HepG2 (cell line): ENCODE measurements around the gene OAT. TPM values are rescaled to one million over a fixed set of nuclear protein-coding genes. Genes with fewer than 3 reads are reported as not detected.

Source experiments
- ATAC-seq: fragments of 200-7000 bp; cut with Tn5 transposase; 3 replicates; pipeline ENCODE4 v1.9.1; 2020; ENCODE audit warnings: mild to moderate bottlenecking, moderate library complexity
- BruUV-seq: library from RNA; stranded (reverse); fragments of 400-500 nt; replicated peaks from 2 replicates; lab custom pipeline; 2021; lab: Mats Ljungman, UMichigan
- CTCF ChIA-PET: fragments of 300-600 bp; formaldehyde crosslinking; extraction: SDS; loops from one replicate; lab custom pipeline; 2021; ENCODE audit warnings: low total read pairs, inconsistent platforms, low intra/inter-chr PET ratio; lab: Yijun Ruan, JAX
- POLR2A ChIA-PET: fragments of 350-600 bp; sonication (Branson Sonifier 250); formaldehyde crosslinking; loops from one replicate; lab custom pipeline; 2020; ENCODE audit warnings: antibody characterized with exemption, inconsistent platforms; lab: Yijun Ruan, JAX
- DNase-seq: peaks from one replicate; pipeline ENCODE4 v3.0.0-alpha.2; 2015; ENCODE audit warnings: low spot score
- FAIRE-seq: peaks from 3 replicates; lab custom pipeline; 2011; peaks lifted over from hg19 to GRCh38; lab: Jason Lieb, UNC
- H2AFZ ChIP-seq: one replicate; pipeline ENCODE4 v1.6.1; 2011; ENCODE audit warnings: low read length, inconsistent platforms
- H3K27ac ChIP-seq: fragments of 300-600 bp; 3 replicates; pipeline ENCODE4 v1.8.0; 2011; ENCODE audit warnings: mixed run types, mild to moderate bottlenecking, mixed read lengths, low read length, inconsistent platforms; ENCODE audit not compliant: insufficient read depth; ENCODE audit errors: extremely low read length
- H3K27me3 ChIP-seq, 2 experiments: fragments of 200-600 bp in 1 of 2; 2 replicates in 1 of 2; 3 replicates in 1 of 2; pipeline versions ENCODE4 v1.6.0 to v1.8.0; 2011; ENCODE audit warnings: low read length in 2 of 2, mild to moderate bottlenecking in 2 of 2, moderate library complexity in 2 of 2, inconsistent platforms in 1 of 2; ENCODE audit not compliant: insufficient read depth in 2 of 2, control insufficient read depth in 1 of 2
- H3K36me3 ChIP-seq, 2 experiments: fragments of 200-600 bp in 1 of 2; replicated peaks in 1 of 2; 2 replicates in 1 of 2; 3 replicates in 1 of 2; pipeline versions ENCODE4 v1.5.1 to v1.8.0; 2011; ENCODE audit warnings: low read length in 2 of 2, inconsistent platforms in 1 of 2; ENCODE audit not compliant: insufficient read depth in 2 of 2, control insufficient read depth in 1 of 2
- H3K4me1 ChIP-seq: 2 replicates; pipeline ENCODE4 v1.5.1; 2012; ENCODE audit warnings: low read length, inconsistent platforms; ENCODE audit not compliant: insufficient read depth
- H3K4me2 ChIP-seq: 2 replicates; pipeline ENCODE4 v1.6.0; 2011; ENCODE audit warnings: low read depth, low read length, inconsistent platforms
- H3K4me3 ChIP-seq, 3 experiments: fragments of 200-600 bp in 1 of 3; sonication (generic), shearing (Covaris generic) in 1 of 3; replicated peaks in 1 of 3; 2 replicates each; pipeline ENCODE4 v1.5.1; 2011 to 2016; ENCODE audit warnings: low read length in 3 of 3, inconsistent platforms in 2 of 3, low read depth in 2 of 3, mild to moderate bottlenecking in 2 of 3, control low read depth in 1 of 3, mixed read lengths in 1 of 3; ENCODE audit not compliant: insufficient read depth in 1 of 3
- H3K79me2 ChIP-seq: one replicate; pipeline ENCODE4 v1.6.1; 2011; ENCODE audit warnings: low read length, inconsistent platforms; ENCODE audit not compliant: insufficient read depth
- H3K9ac ChIP-seq: 2 replicates; pipeline ENCODE4 v1.6.0; 2011; ENCODE audit warnings: mild to moderate bottlenecking, low read depth, low read length, inconsistent platforms; ENCODE audit not compliant: insufficient read depth
- H3K9me3 ChIP-seq: 2 replicates; pipeline ENCODE4 v1.5.1; 2012; ENCODE audit warnings: mild to moderate bottlenecking, low read length
- H4K20me1 ChIP-seq: 2 replicates; pipeline ENCODE4 v1.6.0; 2011; ENCODE audit warnings: inconsistent platforms, mild to moderate bottlenecking, low read length, moderate library complexity; ENCODE audit not compliant: insufficient read depth
- CCDC6 ChIP-seq: sonication (generic); formaldehyde crosslinking; IDR thresholded peaks from 2 replicates; pipeline ENCODE4 v1.8.1; 2022; ENCODE audit warnings: mild to moderate bottlenecking, missing genetic modification reagents, moderate library complexity
- HIC2 ChIP-seq: sonication (generic); formaldehyde crosslinking; IDR thresholded peaks from 2 replicates; pipeline ENCODE4 v1.9.0; 2022; ENCODE audit warnings: low read depth, missing genetic modification reagents
- MLXIP ChIP-seq: sonication (generic); formaldehyde crosslinking; IDR thresholded peaks from 2 replicates; pipeline ENCODE4 v1.9.0; 2021; ENCODE audit warnings: missing genetic modification reagents, borderline replicate concordance
- WGBS: methylation state at CpG from one replicate; pipeline ENCODE4 v1.1.6; 2017; ENCODE audit warnings: low lambda C conversion rate; 5-methylcytosine and 5-hydroxymethylcytosine counted together
- in situ Hi-C: cut with HindIII; loops from 2 replicates; pipeline ENCODE4 v1.10.0; 2017; ENCODE audit warnings: low pct_unique_long_range_greater_than_20kb; ENCODE audit not compliant: extremely low pct_ligation_motif_present
- intact Hi-C: fragments of 100-400 bp; cut with micrococcal nuclease; formaldehyde crosslinking; loops from one replicate; pipeline ENCODE4 v1.10.0; 2022; ENCODE audit not compliant: unreplicated experiment
- polyA plus RNA-seq, 8 experiments: library from polyadenylated mRNA; depleted of rRNA in 3 of 8; stranded (reverse) in 7 of 8; unstranded in 1 of 8; fragments of >200 nt; fragmentation: Illumina TruSeq in 4 of 8; extraction: Trizol in 4 of 8; gene quantifications; 2 replicates each; pipeline versions ENCODE4 v1.2.1 to v1.2.3, GENCODE V29; 2011 to 2016; ENCODE audit warnings: low read depth in 4 of 8, missing spikeins in 1 of 8, mixed read lengths in 1 of 8; ENCODE audit not compliant: insufficient read depth in 1 of 8
- total RNA-seq, 5 experiments: library from RNA; depleted of rRNA; stranded (reverse); fragments of >200 nt; fragmentation: Illumina TruSeq; extraction: Trizol; gene quantifications; 2 replicates each; pipeline ENCODE4 v1.2.3, GENCODE V29; 2016; ENCODE audit warnings: low read depth in 1 of 5

OAT gene
- total and polyA plus RNA-seq, 2 of the 13 experiments (the other 11 are each of a cell fraction or from before 2014, with no cell fraction given): 87.8 to 96.7 TPM

- no TSS peak for BruUV-seq
- Histone ChIP-seq H3K4me3 (no peak overlapping the region), H3K4me2 (no peak overlapping the region), H3K27me3 (no peaks in the 10 kb centered on the region), H3K9ac (no peak overlapping the region), H3K4me1 (peaks cover 39% of the 10 kb centered on the region), H2AFZ (no peak overlapping the region), H3K36me3 (peaks cover 4 to 27% of the 10 kb centered on the region in 2 experiments; a peak in 4 of 5 replicates), H3K27ac (no peak overlapping the region), H3K9me3 (no peaks in the 10 kb centered on the region), H3K79me2 (peaks cover 40% of the 10 kb centered on the region), H4K20me1 (peaks cover 30% of the 10 kb centered on the region)
- ChIA-PET POLR2A (no interaction called here), CTCF (no interaction called here)
- FAIRE-seq (no peak), ATAC-seq (no peak), DNase-seq (no peak)
- intact Hi-C loops: no loop called here
- in situ Hi-C loops: no loop called here
- whole genome bisulfite sequencing: 97% methylated on average over 4 of the region's 4 CpGs
- no peak for TF ChIP-seq HIC2 (CRISPR knock-in tag)
- TF ChIP-seq CCDC6 (CRISPR knock-in tag): no peak
- TF ChIP-seq MLXIP: no peak
Measured at GRCh38 chr10:124414076-124414475, 4.6 kb downstream of the OAT start.
